Suppressor macrophage treated with lipopolysaccharide for 4 hours (primary cell): Measurements from ENCODE around the gene EML3.
A peak's percentile ranks its signal among the peaks of the same experiment; 100 is the strongest.
"Not testable (repeated sequence)": the region's sequence is repeated elsewhere in the genome, so short reads cannot be mapped to it uniquely, and the experiment has no call there.

Experiments used
- DNase-seq: peaks from one replicate; pipeline ENCODE4 v3.0.0-alpha.2; 2020

Gene EML3

DNA sequence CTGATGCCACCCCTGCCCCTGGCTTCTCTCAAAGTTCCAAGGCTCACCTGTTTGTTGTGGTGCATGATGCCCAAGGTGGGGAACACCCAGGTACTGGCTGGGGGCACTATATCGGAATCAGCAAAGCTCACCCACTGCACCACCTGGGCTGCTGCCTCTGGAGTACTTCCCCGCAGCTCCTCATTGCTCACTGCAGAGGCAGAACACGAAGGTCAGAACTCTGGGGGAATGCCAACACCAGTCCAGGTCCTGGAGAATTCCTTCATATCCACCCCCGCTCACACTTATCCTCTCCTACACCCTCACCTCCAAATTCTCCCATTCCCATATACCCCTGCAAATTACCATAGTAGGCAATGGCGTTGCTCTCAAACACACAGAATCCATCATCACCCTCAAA is 41.1 kb downstream of the EML3 start:
- not testable (repeated sequence) for DNase-seq

GRCh38 chr11:62570903-62571302 is 41.7 kb downstream of the EML3 start:
- DNase-seq, result not testable (repeated sequence)

DNA sequence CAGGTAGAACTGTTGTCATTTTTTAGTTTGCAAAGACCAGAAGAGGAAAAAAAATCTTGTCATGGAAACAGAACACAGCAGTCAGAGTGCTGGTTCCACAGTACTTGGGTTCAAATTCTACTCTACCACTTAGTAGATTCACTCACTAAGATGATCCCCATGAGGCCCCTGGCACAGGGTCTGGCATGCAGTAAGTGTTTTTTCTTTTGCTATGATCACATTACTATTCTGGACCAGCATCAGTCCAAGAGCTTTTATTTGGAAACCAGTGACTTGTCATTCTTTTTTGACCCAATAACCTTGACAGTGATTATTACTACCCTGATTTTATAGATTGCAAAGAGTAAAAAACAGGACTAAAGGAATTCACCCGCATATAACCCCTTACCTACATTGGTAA is 43.0 kb downstream of the EML3 start:
- DNase-seq, result no peak

GRCh38 chr11:62567018-62567633 is 45.4 kb downstream of the EML3 start:
- DNase-seq, result no peak

DNA sequence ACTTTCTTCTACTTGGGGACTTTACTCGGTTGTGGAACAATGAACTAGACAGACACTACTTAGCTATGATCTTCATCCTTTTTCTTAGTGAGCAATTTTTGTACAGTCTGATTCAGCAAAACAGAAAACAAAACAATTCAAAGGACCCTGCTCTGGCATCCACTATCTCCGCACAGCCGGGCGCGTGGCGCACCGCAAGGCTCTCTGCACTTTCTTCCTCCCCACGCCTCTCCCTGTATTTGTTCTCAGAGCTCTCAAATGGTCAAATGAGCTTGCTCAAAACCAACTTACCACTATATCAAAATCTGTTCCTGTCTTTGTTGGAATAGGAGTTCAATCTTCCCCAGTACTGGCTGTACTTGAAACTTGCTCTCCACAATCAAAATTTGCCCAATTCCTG is 46.3 kb downstream of the EML3 start:
- DNase-seq, result no peak

- no peak for DNase-seq
Measured at GRCh38 chr11:62565100-62565802, 47.3 kb downstream of the EML3 start.

GRCh38 chr11:62561677-62562230 is 50.8 kb downstream of the EML3 start:
- not testable (repeated sequence) for DNase-seq

- DNase-seq, result peak; percentile 91
Measured at GRCh38 chr11:62560566-62561103, 51.9 kb downstream of the EML3 start.

GRCh38 chr11:62559626-62560025 is 52.9 kb downstream of the EML3 start:
- DNase-seq, result not testable (repeated sequence)

DNA sequence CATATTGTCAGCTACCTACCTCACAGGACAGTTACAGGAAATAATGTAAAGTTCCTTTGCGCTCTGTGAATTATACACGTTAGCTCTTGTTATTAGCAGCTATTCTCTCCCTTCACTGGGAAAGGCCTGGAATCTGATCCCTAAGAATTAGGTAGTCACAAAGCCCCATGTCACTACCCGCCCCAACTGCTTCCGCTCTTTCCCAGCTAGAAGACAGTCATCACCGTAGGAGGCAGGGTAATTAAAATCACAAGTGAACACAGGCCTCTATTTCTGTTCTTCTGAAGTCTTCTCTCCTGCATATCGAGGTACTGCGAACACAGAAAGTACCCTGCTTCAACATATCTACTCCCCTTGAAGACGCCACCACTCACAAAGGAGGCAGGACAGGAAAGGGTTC is 53.4 kb downstream of the EML3 start:
- no peak for DNase-seq

DNA sequence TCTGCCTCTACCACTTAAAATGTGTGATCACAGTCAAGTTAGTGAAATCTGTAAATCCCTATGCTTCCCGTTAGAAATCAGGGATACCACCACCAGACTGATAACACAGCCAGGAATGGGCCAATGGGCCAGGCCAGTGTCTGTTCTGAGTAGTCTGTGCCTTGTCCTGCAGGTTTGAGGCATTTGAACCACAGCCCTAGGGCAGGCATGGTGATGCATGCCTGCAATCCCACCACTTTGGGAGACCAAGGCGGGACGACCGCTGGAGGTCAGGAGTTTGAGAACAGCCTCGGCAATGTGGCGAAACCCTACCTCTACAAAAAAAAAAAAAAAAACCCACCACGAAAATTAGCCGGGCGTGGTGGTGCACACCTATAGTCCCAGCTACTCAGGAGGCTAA is 53.9 kb downstream of the EML3 start:
- DNase-seq, result no peak

DNA sequence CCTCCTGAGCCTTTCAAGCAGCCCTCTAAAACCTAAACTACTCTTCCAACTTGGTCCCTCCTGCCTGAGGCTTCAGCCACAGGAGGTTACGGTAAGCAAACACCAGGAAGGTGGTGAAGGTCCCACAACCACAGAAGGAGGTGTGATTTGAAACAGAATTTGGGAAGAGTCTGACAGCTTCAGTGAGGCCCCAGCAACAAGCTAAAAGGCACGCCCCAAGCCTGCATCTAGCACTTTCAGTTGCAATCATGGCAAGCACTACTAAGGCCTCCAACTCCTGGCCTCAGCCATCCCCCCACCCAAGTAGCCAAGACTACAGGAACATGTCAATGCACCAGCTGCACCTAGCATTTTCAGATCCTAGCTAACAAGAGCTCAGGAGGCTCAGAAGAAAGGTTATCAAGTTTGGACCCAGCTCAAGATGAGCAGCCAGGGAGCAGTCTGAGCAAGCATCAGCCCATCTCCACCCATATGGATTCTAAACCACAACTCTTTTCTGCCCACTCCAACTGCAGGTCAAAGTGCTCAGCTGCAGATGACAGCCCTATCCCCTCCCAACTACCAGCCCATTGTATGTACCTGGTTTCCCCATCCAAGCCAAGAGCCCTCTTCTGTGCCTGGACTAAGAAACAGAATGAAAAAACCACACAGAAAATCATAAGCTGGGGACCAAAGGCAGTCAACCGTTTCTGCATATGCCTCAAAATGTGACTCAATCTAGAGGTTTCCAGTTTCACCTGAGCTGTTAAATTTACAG is 55.5 kb downstream of the EML3 start:
- no peak for DNase-seq

DNA sequence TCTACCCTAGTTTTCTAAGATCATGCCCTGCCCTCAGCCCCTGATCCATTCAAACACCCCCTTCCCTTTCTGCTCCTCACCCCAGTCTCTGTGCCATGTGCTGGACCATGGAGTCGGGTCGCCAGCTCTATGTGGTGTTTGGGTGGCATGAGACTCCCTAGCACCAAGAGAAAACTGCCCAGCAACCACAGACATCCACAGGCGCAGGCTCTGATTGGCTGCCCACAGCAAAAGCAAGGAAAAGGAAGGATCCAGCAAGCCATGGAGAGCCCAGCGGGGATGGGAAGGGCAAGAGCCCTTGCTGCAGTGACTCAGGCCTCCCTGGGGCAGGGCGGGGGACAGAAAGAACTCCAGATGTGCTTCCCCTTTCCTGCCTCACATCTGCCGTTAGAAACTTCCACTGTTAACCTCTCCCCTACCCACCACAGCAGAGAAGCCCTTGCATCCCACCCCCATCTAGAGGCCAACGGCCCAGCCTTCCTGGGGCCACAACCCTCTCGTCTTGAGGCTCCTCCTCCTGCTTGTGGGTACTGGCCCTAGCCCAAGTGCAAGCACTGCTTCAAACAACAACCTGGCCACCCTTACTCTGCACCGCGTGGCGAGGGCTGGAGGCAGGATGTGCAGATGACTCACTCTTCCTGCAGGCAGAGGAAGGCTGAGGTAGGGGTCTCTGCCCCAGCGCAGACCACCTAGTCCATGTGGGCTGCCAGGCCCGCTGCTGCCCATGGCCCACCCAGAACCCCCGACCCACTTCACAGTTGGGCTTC is 56.3 kb downstream of the EML3 start:
- peak; percentile 93 for DNase-seq

DNA sequence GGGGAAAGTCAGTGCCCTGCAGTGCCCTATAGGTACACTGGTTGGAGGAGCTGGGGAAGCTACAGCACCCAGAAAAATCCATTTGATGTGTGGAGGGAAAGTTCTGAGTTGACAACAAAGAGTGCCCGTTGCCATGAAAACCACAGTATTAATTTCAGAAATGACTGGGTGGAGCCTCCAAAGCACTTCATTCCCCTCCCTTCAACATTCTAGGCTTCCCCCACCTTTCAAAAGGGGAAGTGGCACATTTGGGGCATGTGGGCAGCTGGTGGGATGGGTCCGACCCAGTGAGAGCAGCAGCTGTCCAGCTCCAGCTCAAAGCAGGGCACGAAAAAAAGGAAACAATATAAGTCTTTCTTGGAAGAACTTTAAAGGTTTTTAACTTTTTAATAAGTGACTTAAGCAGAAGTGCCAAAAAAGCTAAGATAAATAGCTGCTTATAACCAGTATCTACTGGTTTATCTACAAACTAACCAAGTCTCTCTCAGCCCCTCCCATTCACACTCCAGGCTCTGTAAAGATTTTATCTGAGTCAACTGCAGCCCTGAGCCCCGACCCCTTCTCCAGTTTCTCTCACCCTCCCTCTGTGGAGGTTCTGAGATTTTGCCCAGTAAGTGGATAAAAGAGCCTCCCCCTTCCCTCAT is 57.0 kb downstream of the EML3 start:
- peak; percentile 91 for DNase-seq

GRCh38 chr11:62554387-62555167 is 58.0 kb downstream of the EML3 start:
- DNase-seq, result no peak

- DNase-seq, result peak; percentile 86
Measured at GRCh38 chr11:62553839-62554361, 58.7 kb downstream of the EML3 start.

GRCh38 chr11:62553080-62553838 is 59.3 kb downstream of the EML3 start:
- DNase-seq, result peak; percentile 88

DNA sequence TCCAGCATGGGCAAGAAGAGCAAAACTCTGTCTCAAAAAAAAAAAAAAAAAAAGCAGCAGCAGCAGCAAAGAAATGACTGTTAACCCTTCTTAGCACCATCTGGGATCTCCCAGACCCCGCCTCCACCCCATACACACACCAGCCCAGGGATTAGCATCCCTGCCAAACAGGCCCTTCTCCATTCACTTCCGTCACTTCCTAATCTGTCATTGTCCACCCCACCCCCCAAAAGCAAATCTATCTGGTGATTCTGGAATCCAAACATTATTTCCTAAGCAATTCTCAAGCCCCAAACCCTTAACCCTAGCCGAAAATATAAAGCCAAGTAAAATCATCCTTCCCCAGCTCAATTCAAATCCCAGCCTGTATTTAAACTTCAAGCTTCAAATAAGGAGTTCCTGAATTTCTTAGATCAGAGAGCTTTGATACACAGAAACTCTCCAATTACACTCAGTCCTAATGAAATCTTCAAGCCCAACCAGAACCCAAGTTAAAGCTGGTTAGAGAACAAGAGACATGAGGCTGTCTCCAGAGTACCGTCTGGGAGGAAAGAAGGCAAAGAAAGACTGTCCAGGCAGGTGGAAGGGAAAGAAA is 60.0 kb downstream of the EML3 start:
- DNase-seq, result no peak
